Tongue (tissue), 1 donor: ENCODE data around the gene ARSD. TPM values are rescaled to one million over a fixed set of nuclear protein-coding genes. Genes with fewer than 3 reads are reported as not detected.

ENCODE experiments used
- total RNA-seq: library from RNA; depleted of rRNA; stranded (reverse); fragments of >200 nt; gene quantifications from one replicate; pipeline ENCODE4 v1.2.3, GENCODE V29; 2014

The ARSD gene
- total RNA-seq, 1 donor from 2014 or later = 13.5 TPM

Other genes starting within 250 kb of the ARSD start
- gene CD99, start 238.0 kb downstream of the ARSD start, total RNA-seq = 102 TPM
- gene XG, start 177.3 kb downstream of the ARSD start, total RNA-seq = 6.4 TPM
- 1.6 TPM for gene GYG2, start 100.4 kb downstream of the ARSD start, total RNA-seq
- gene ARSH, start 77.2 kb upstream of the ARSD start, total RNA-seq = not detected
- 0.21 TPM for gene ARSF, start 112.1 kb upstream of the ARSD start, total RNA-seq